HG02763 (cell line): ENCODE results near the gene B3GLCT.

Source experiments
- ATAC-seq: cut with Tn5 transposase; IDR thresholded peaks from one replicate; pipeline ENCODE4 v1.9.1; 2021; ENCODE audit warnings: mild to moderate bottlenecking, moderate library complexity; ENCODE audit not compliant: unreplicated experiment

The B3GLCT gene

GRCh38 chr13:31221057-31221456 is 21.3 kb downstream of the B3GLCT start:
- ATAC-seq: no peak

GRCh38 chr13:31223215-31223614 is 23.4 kb downstream of the B3GLCT start:
- no peak for ATAC-seq

DNA sequence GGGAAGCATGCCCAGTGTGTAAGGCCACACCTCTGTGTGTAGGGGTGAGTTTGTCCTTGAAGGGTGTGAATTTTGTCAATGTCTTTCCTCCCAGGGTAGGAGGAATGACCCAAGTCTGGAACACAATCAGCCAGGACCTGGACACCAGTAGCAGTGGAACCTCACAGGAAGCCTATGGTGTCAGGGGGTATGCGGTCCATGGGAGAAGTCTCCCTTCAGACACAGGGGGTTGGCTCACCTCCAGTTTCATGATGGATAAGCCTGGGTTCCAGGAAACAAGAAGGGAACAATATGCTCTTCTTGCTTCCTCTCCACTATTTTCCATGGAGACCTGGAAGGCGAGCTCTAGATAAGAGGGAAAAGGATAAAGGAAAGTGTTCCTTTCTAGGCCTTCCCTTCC is 23.9 kb downstream of the B3GLCT start:
- ATAC-seq: no peak

DNA sequence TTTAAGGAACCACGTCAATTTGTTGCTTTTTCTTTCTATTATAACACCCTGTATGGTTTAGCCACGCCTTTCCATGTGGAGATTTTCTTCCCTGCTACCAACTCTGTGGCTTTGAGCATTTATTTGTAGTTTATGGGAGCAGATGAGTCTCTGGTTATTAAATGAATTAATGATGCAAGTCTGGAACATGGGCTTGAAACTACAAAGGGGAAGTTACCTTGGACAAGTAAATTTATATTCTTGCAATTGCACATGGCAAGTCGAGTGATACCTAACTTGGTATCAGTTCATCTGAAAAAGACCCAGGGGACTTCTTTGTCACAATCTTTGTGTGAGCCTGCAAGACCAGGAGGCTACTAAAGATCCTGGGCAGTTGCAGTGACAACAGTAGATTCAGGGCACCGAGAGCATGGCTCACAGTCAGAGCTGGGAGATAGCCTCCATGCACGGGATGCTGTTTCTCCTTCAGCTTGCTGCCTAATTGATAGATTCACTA is 24.4 kb downstream of the B3GLCT start:
- no peak for ATAC-seq

GRCh38 chr13:31224963-31225559 is 25.3 kb downstream of the B3GLCT start:
- ATAC-seq: no peak

GRCh38 chr13:31225998-31226675 is 26.4 kb downstream of the B3GLCT start:
- ATAC-seq: no peak

DNA sequence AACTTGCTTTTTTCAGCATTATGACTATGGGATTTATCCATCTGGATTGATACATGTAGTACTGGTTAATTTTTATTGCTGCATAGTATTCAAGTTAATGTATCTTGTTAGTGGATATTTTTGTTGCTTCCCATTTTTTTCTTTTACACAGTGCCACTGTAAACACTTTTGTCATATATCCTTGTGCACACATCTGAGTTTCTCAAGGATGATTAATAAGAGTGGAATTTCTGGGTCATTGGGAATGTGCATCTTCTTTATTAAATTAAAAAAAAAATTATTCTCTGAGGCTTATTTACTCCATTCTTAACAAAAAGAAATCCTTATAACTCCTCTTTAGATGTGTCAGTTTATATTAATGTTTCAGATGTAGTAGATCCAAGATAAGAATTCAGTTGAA is 27.3 kb downstream of the B3GLCT start:
- no peak for ATAC-seq

DNA sequence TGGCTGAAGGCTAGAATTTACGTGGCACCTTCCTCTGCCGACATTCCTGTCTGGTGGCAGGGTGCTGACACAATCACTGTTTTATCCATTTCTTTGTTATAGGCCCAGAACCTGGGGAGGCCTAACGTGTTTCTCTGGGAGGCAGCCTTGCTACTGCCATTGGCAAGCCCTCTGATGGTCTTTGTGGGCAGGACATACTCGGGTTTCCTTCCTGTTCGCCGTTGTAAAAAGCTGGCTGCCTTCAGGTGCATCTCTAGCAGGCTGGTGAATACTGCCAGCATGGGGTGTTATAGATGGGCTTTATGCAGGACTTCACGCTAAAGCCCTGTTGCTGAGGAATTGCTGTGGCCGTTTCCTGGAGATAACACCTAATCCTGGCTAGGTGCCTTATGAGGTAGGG is 28.1 kb downstream of the B3GLCT start:
- no peak for ATAC-seq

- ATAC-seq: no peak
These were observed 35.0 kb downstream of the B3GLCT start for GRCh38 chr13:31234729-31235128.

DNA sequence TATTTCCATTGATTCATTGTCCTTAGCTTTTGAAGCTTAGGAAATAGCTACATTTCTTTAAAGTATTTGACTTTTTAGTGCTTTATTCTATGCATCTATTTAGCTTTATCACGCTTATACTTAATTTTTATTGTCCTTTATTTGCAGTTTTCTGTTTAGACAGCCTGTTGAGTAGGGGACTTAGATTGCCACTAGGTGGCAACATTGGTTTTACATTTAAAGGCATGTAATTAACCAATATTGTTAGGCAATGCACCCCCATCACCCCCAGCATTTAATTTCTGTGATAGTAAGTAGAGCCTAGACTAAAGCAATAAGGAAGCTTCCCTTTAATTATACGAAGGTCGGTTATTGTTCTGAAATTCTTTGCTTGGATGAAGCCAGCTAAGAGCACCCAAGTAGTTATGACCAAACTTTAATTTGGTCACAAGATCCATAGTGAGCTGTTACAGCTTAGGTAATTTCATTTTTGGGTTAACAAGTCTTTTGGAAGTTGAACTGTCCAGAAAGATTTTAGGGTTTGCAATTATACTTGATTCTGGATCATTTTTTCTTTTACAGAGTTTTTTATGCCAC is 36.5 kb downstream of the B3GLCT start:
- no peak for ATAC-seq

DNA sequence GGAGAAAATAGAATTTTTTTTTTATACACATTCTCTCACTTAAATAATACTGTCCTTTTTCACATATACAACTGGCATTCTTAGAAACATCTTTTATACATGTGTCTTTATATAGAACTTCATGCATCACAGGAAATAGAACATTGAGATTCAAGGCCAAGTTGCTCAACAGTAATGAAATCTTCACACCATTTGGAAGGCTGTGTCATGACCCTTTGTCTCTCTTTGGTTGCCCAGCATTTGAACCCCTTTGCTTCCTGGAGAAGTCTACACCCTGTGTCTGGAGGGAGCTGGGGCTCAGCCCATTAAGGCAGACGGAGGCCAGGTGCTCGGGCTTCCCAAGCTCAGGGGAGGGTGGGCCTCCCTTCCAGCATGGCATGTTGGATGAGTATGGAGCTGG is 41.1 kb downstream of the B3GLCT start:
- ATAC-seq: no peak

- ATAC-seq: no peak
These were observed 42.6 kb downstream of the B3GLCT start for GRCh38 chr13:31242367-31242766.

DNA sequence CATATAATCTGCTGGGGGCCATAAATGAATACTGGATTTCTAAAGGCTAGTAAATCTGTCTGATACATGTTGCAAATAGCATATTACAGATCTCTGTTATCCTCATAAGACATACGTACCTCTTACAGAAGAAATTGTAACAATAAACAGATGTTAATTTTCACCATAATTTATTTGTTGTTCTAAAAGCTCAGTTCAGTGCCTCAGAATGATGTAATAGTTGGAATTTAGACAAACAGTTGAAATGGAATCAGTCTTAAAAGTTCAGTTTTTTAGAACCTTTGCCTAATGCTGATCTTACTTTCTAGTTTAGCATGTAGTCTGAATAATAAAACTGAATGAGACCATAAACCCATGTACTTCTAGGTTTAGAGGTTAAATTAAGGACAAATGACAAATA is 43.1 kb downstream of the B3GLCT start:
- no peak for ATAC-seq

GRCh38 chr13:31245598-31246373 is 46.0 kb downstream of the B3GLCT start:
- no peak for ATAC-seq

- no peak for ATAC-seq
These were observed 47.1 kb downstream of the B3GLCT start for GRCh38 chr13:31246918-31247317.

- no peak for ATAC-seq
These were observed 48.6 kb downstream of the B3GLCT start for GRCh38 chr13:31248361-31248760.

DNA sequence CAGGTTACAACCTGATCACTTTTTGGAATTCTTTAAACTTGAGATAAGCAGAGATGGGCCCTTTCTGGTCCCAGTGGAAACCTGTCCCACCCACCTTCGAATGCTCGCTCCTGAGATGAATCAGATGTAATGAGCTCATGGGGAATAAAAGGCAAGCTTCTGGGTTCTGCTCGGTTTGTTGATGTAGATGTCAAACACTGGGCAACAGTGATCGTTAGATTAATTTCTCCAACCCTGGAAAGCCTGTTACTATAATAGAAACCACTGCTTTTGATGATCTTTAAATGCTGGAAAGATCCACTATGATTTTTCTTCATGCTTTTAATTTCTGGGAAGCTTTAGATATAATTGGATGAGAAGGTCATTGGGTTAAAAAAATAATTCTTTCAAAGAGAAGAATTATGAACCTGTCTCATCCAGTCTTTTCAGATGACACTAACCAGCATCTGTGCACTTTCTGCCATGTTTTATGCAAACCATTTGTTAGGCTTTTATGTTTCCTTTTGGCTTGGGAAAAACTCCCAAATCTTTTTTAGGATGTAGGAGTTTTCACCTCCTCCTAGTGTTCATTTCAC is 49.3 kb downstream of the B3GLCT start:
- no peak for ATAC-seq

- no peak for ATAC-seq
These were observed 50.7 kb downstream of the B3GLCT start for GRCh38 chr13:31250435-31250834.

- no peak for ATAC-seq
These were observed 61.5 kb downstream of the B3GLCT start for GRCh38 chr13:31261241-31261640.

DNA sequence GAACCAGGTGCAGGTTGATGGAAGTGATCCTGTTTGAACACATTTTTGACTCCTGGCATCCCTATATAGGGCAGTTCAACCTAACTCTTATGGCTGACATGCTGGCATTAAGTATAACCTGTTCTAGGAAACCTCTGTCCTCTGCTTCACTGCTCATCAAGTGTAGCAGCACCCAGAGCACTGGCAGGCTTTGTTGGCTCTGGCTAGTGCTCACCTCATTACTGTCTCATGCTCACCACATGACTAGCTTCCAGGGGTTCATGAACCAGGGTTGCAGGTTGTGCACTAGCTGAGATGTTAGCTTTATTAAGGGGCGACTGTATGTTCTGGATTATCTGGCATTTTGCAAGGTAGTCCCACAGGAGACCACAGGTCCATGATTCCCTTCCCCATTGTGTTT is 63.6 kb downstream of the B3GLCT start:
- ATAC-seq: no peak

DNA sequence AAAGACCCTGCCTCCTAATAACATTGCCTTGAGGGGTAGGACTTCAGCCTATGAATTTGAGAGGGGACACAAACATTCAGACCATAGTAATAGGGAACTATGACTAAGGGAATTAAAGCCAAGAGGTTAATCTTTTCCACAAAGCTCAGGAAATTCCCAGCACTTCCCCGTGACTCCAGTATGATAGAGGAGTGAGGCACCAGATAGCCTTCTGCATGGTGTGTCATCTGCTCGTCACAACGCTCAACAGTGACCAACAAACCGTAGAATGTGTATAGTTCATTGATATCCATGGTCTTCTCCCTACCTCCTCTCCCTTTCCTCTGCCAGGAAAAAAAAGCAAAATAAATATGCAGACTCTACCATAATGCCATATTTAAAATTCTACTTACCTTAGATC is 64.4 kb downstream of the B3GLCT start:
- ATAC-seq: no peak
